GM10248 (cell line): ENCODE results near the gene TP53I13.

Experiments used
- CTCF ChIA-PET: fragments of 300-600 bp; sonication (Branson Sonifier 250); formaldehyde crosslinking; extraction: SDS; loops from one replicate; lab custom pipeline; 2021; ENCODE audit warnings: antibody characterized with exemption; lab: Yijun Ruan, JAX
- POLR2A ChIA-PET: fragments of 350-650 bp; sonication (Branson Sonifier 250); formaldehyde crosslinking; extraction: SDS; loops from one replicate; lab custom pipeline; 2020; ENCODE audit warnings: antibody characterized with exemption; lab: Yijun Ruan, JAX
- DNase-seq: peaks from one replicate; pipeline ENCODE4 v3.0.0; 2012; ENCODE audit errors: extremely low spot score
- TF ChIP-seq, protein P1 (sequence below): IDR thresholded peaks from 2 replicates; pipeline ENCODE4 v1.5.1; 2012; ENCODE audit warnings: mild to moderate bottlenecking, low read depth; ENCODE audit errors: extremely low read depth, missing control alignments, control extremely low read depth

TP53I13 gene

DNA sequence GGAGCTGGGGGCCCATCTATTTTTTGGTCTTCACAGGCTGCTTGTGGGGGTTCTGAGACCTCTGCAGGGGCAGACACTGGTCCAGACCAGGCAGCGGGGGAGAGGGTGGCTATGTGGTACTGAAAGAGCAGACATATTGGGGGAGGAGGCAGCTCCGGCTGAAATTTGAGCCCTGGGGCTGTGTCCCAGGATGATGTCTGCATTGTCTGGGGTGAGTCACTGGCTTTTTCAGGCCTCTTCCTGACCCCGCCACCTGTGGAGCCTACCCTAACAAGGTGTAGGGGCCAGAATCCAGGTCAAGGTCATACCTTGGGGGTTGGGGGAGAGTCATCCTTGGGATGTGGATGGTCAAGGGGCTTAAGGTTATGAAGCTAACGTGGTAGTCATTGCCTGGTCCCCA is 51.8 kb downstream of the TP53I13 start:
- CTCF ChIA-PET, result interaction anchor here (1.3 to 7.0 kb wide), 5 partner anchors 21 to 250 kb away, joined by 3 to 80 read pairs (median 58); partner anchors contain the start of gene ANKRD13B
- POLR2A ChIA-PET, result no interaction called here

DNA sequence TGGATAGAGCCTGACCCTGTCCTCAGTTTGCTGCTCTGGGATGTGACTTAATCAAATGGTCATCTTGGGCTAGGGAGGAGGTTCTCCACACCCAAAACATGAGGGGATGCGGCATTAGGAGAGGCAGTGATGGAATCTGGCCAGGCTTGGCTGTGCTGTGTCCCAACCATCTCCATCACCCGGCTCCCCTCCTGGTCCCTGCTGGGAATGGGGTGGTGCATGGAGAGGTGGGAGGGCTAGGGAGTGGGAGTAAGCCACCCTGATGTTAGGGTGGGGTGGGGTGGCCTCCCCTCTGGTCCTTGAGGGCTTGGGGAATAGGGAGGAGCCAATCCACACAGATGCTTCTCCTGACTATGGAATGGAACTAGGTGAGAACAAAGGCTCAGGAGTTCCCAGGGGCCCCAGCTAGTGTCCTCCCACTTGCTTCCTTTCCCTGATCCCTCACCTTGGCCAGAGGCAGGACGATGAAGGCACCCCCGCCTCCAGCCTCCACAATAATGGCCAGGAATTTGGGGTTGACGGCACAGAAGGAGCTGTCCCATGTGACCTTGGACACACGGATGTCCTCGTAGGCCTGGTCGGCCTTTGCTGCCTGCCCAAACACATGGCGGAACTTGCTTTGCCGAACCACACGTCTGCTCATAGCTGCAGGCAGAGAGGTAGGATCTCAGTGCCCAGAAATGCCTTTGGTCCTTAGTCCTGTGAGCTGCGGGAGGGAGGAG is 52.4 kb downstream of the TP53I13 start:
- TF ChIP-seq, protein P1, sequence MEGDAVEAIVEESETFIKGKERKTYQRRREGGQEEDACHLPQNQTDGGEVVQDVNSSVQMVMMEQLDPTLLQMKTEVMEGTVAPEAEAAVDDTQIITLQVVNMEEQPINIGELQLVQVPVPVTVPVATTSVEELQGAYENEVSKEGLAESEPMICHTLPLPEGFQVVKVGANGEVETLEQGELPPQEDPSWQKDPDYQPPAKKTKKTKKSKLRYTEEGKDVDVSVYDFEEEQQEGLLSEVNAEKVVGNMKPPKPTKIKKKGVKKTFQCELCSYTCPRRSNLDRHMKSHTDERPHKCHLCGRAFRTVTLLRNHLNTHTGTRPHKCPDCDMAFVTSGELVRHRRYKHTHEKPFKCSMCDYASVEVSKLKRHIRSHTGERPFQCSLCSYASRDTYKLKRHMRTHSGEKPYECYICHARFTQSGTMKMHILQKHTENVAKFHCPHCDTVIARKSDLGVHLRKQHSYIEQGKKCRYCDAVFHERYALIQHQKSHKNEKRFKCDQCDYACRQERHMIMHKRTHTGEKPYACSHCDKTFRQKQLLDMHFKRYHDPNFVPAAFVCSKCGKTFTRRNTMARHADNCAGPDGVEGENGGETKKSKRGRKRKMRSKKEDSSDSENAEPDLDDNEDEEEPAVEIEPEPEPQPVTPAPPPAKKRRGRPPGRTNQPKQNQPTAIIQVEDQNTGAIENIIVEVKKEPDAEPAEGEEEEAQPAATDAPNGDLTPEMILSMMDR, result no peak
- CTCF ChIA-PET, result interaction anchor here (0.9 to 7.0 kb wide), 3 partner anchors 29 to 40 kb away, joined by 3 to 80 read pairs (median 4); partner anchors contain the start of gene ANKRD13B
- no peak for DNase-seq
- POLR2A ChIA-PET, result no interaction called here

More for the DNA sequence above, 51.8 kb downstream of the TP53I13 start:
- TF ChIP-seq, protein P1, result no peak
- DNase-seq, result no peak

DNA sequence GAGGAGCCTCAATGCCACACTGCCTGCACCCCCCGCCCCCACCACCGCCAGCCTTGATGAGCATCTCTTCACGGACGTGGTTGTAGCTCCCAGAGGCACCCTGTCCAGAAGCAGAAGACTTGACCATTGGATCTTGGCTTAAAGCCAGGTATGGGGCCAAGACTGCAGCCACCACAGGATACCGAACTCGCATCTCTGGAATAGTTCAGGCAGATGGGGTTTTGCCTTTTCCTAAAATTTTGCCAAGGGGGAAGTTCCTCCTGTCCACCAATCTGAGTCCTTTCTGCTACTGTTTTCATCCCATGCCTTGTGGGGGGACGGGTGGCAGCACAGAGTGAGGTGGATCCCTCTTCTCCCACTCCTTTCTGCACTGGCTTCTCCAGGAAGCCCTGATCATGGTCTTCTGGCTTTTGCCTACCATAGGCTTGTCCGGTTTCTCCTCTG is 53.3 kb downstream of the TP53I13 start:
- POLR2A ChIA-PET, result no interaction called here
- CTCF ChIA-PET, result interaction anchor here (0.9 to 7.0 kb wide), 2 partner anchors 30 to 33 kb away, joined by 3 to 80 read pairs; partner anchors contain the start of gene ANKRD13B
- TF ChIP-seq, protein P1, result no peak
- no peak for DNase-seq
